GM12891 (cell line): ENCODE data around the gene TSPYL2.

Experiments
- DNase-seq: peaks from one replicate; pipeline ENCODE4 v3.0.0; 2011; ENCODE audit warnings: low spot score; ENCODE audit not compliant: insufficient read length
- FAIRE-seq: peaks from 2 replicates; lab custom pipeline; 2011; peaks lifted over from hg19 to GRCh38; lab: Jason Lieb, UNC
- PAX5 ChIP-seq: IDR thresholded peaks from 2 replicates; pipeline ENCODE4 v1.6.1; 2011; ENCODE audit warnings: low read length, moderate library complexity, mild to moderate bottlenecking; ENCODE audit not compliant: insufficient read depth, severe bottlenecking
- POLR2A ChIP-seq: IDR thresholded peaks from 2 replicates; pipeline ENCODE4 v1.6.1; 2011; ENCODE audit warnings: low read depth, low read length, control low read depth
- POLR2AphosphoS5 ChIP-seq: IDR thresholded peaks from 2 replicates; pipeline ENCODE4 v1.6.1; 2011; ENCODE audit warnings: low read depth, low read length, control low read depth
- POU2F2 ChIP-seq: IDR thresholded peaks from 2 replicates; pipeline ENCODE4 v1.6.1; 2011; ENCODE audit warnings: low read depth, mild to moderate bottlenecking, control low read depth, low read length, moderate library complexity
- SPI1 ChIP-seq: IDR thresholded peaks from 2 replicates; pipeline ENCODE4 v1.6.1; 2011; ENCODE audit warnings: low read depth, low read length, control low read depth
- TAF1 ChIP-seq: IDR thresholded peaks from 2 replicates; pipeline ENCODE4 v1.6.1; 2011; ENCODE audit warnings: low read depth, low read length, control low read depth

Gene TSPYL2

DNA sequence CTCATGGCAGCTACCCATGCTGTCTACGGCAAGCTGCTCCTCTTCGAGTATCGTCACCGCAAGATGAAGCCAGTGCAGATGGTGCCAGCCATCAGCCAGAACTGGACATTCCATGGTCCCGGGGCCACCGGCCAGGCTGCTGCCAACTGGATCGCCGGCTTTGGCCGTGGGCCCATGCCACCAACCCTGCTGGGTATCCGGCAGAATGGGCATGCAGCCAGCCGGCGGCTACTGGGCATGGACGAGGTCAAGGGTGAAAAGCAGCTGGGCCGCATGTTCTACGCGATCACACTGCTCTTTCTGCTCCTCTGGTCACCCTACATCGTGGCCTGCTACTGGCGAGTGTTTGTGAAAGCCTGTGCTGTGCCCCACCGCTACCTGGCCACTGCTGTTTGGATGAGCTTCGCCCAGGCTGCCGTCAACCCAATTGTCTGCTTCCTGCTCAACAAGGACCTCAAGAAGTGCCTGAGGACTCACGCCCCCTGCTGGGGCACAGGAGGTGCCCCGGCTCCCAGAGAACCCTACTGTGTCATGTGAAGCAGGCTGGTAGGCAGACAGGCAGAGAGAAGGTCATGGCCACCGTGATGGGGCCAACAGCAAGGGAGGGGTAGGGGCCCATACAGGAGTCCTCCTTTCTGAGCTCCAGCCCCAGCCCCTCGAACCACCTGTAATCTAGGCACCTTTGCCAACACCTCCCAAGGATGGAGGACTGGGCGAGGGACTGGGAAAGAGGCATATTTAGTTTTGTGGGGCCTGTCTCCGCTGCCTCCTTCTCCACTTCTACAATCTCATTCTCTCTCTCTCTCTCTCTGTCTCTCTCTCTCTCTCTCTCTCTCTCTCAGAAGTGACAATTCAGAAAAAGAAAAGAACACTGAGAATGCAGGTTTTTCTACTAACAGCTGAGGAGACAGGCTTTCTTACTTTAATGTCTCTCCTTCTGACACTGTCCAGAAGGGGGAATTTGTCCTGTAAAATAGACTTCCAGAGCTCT is 4.7 kb upstream of the TSPYL2 start:
- FAIRE-seq = peak; percentile 83
- no peak for TF ChIP-seq POLR2AphosphoS5
- no peak for TF ChIP-seq TAF1
- TF ChIP-seq SPI1 = no peak
- TF ChIP-seq PAX5 = no peak
- TF ChIP-seq POLR2A = no peak
- TF ChIP-seq POU2F2 = no peak
- no peak for DNase-seq

DNA sequence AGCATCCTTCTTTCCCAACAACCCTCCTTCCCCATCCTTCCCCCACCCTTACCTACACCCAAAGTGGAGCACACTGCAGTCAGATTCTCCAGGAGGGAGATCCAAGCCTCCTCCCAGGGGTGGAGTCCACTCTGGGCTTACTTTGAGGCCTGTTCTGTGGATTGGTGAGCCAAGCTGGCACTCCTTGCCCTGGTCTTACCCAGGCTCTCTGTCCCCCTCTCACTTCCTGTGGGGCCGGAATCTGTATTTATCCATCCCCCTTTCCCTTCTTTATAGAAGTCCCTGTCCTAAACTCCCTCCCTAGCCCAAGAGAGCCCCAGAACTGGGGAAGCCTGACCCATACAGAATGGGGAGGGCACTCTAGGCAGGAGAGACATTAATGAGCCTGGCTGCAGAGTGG is 3.2 kb upstream of the TSPYL2 start:
- FAIRE-seq = no peak
- DNase-seq = no peak
- TF ChIP-seq PAX5 (no peak), POLR2A (no peak), SPI1 (no peak), POU2F2 (no peak), TAF1 (no peak), POLR2AphosphoS5 (no peak)

DNA sequence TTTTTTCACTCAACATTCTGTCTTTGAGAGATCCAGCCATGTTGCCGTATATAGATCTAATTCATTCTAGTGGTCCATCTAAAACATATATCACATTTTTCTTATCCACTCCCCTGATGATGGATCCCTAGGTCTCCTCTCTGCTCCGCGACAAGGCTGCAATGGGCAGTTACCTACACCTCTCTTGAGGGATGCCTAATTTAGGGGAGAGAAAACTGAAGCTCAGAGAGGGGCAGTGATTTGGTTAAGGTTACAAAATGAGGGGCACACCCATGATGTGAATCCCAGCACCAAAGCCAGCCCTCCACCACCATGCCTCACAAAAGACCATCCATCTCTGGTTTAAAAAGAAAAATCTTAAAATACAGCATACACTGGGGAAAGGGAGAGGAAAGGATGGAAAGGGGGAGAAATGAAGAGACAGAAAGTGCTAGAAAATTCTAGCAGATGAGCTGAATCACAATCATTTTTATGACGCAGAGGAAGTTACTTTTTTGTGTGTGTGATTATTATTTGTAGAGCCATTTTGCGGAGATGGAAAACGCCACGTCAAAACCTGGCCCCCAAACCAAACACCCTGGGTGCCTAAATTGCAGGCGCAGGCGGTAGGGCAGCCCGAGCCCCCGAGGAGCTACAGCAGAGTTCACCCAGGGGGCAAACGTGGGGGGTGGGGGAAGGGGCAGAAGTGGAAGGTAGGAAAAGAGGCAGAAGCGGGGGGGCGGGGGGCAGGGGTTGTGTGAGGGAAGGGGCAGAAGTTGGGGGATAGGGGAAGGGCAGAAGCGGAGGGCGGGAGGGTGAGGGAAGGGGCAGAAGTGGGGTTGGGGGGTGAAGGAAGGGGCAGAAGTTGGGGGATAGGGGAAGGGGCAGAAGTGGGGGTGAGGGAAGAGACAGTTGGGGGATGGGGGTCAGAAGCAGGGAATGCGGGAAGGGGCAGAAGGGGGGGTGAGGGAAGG is 1.3 kb upstream of the TSPYL2 start:
- no peak for TF ChIP-seq PAX5
- no peak for TF ChIP-seq POLR2A
- TF ChIP-seq POU2F2 = no peak
- TF ChIP-seq SPI1 = no peak
- TF ChIP-seq POLR2AphosphoS5 = no peak
- no peak for TF ChIP-seq TAF1
- FAIRE-seq (no peak), DNase-seq (no peak)

DNA sequence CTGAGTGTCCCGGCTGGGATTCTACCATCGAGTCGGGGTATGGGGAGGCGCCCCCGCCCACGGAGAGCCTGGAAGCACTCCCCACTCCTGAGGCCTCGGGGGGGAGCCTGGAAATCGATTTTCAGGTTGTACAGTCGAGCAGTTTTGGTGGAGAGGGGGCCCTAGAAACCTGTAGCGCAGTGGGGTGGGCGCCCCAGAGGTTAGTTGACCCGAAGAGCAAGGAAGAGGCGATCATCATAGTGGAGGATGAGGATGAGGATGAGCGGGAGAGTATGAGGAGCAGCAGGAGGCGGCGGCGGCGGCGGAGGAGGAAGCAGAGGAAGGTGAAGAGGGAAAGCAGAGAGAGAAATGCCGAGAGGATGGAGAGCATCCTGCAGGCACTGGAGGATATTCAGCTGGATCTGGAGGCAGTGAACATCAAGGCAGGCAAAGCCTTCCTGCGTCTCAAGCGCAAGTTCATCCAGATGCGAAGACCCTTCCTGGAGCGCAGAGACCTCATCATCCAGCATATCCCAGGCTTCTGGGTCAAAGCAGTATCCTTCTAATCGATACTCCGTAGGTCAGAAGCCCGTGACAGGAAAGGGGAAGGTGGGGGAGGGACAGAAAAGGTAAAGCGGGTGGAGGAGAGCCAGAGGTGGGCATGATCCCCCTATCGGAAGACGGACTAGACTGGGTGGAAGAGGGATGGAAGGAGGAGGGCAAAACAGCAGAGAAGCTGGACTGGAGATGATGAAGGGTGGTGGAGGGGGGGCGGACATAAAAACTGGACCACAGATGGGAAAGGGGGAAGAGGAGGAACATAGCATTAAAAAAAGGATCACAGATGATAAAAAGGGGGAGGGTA is 828 bp downstream of the TSPYL2 start:
- TF ChIP-seq PAX5 (no peak), TAF1 (no peak), SPI1 (no peak), POU2F2 (no peak), POLR2A (no peak), POLR2AphosphoS5 (no peak)
- DNase-seq = no peak
- no peak for FAIRE-seq

DNA sequence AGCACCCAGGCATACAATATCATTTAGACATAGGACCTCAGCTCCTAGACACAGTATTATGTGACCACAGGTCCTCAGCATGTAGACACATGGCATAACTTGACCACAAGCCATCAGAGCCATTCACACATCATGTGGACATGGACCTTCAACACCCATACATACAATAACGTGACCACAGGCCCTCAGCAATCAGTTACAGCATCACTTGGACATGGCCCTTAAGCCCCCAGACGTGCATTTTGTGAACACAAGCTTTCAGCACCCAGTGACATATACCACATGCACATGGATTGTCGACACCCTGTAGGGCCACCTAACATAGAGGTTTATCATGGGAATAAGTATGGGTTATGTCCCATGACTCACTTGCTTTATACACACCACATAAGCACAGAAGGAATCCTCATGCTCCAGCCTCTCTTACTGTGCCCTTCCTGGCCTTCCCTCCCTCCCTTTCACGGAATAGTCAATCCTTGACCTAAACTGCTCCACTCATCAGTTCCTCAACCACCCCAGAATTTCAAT is 1.9 kb downstream of the TSPYL2 start:
- TF ChIP-seq POLR2A (no peak), PAX5 (no peak), SPI1 (no peak)
- no peak for DNase-seq
- FAIRE-seq = no peak

DNA sequence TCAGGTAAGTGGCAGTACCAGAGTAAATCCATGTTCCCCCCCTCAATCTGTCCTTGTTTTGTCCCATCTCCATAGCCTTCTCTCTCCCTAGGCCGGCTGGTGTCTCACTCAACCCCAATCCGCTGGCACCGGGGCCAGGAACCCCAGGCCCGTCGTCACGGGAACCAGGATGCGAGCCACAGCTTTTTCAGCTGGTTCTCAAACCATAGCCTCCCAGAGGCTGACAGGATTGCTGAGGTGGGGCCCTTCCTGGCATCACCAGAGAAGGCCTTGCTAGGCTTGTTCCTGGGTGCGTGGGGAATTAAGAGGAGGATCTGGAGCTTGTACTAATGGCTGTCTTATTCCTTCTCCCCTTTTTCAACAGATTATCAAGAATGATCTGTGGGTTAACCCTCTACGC is 2.7 kb downstream of the TSPYL2 start:
- TF ChIP-seq POU2F2 = no peak
- no peak for TF ChIP-seq TAF1
- no peak for TF ChIP-seq POLR2A
- no peak for TF ChIP-seq PAX5
- TF ChIP-seq POLR2AphosphoS5 = no peak
- no peak for TF ChIP-seq SPI1
- no peak for FAIRE-seq
- no peak for DNase-seq

DNA sequence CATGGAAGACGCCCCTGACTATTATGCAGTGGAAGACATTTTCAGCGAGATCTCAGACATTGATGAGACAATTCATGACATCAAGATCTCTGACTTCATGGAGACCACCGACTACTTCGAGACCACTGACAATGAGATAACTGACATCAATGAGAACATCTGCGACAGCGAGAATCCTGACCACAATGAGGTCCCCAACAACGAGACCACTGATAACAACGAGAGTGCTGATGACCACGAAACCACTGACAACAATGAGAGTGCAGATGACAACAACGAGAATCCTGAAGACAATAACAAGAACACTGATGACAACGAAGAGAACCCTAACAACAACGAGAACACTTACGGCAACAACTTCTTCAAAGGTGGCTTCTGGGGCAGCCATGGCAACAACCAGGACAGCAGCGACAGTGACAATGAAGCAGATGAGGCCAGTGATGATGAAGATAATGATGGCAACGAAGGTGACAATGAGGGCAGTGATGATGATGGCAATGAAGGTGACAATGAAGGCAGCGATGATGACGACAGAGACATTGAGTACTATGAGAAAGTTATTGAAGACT is 3.6 kb downstream of the TSPYL2 start:
- peak; percentile 64 for FAIRE-seq
- no peak for TF ChIP-seq SPI1
- TF ChIP-seq POLR2AphosphoS5 = no peak; the same call in 1 of the 2 replicates
- no peak for TF ChIP-seq TAF1
- no peak for TF ChIP-seq POU2F2
- no peak for TF ChIP-seq PAX5
- no peak for TF ChIP-seq POLR2A

DNA sequence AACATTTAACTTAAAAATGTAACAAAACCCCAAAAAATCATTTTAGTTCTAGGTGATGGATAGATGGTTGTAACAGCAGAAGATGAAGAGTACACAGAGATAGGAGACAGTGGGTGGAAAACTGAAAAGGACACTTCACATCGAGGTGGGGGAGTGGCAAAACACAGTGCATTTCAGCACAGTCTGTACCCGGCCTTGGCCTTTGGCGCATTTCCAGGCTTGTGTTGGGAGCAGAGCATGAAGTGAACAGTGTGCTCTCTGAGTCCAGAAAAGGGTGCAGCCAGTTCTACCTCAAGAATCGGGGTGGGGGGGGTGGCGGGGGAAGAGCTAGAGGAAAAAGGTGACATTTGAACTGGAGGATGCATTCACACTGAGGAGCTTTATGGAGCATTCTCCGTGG is 4.3 kb downstream of the TSPYL2 start:
- no peak for TF ChIP-seq SPI1
- DNase-seq (no peak), FAIRE-seq (no peak)

More for the DNA sequence above, 3.6 kb downstream of the TSPYL2 start:
- no peak for DNase-seq

DNA sequence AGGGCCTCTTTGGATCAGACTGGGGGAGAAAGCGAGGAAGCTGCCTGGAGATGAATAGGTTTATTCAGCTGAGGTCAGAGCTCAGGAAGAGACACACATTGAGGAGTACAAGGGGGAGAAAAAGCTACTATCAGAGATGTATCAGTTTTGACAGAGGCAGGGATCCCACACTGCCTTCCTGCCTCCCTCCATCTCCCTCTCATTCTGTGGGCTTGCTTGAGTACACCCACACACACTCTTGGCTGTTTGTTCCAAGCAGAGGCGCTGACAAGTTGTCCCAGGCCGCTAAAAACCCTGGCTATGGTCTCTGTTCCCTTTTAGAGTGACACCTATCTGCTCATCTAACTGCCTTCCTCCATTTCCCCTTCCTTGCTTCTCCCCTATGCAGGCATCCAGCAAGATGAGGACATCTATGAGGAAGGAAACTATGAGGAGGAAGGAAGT is 5.2 kb downstream of the TSPYL2 start:
- TF ChIP-seq POLR2A (peak; percentile 58; the same call in 1 of the 2 replicates), TAF1 (no peak), POU2F2 (no peak), PAX5 (no peak), SPI1 (no peak), POLR2AphosphoS5 (peak; percentile 59; the same call in 1 of the 2 replicates)
- FAIRE-seq (no peak), DNase-seq (no peak)
